Caco-2 (cell line): ENCODE data around the gene MROH2B. TPM values are rescaled to one million over a fixed set of nuclear protein-coding genes. Genes with fewer than 3 reads are reported as not detected.
"Not testable (repeated sequence)": the region's sequence is repeated elsewhere in the genome, so short reads cannot be mapped to it uniquely, and the experiment has no call there.

Source experiments
- BruUV-seq: library from RNA; stranded (reverse); fragments of 400-500 nt; replicated peaks from 2 replicates; lab custom pipeline; 2021; lab: Mats Ljungman, UMichigan
- CTCF ChIA-PET: fragments of 300-600 bp; sonication (Branson Sonifier 250); formaldehyde crosslinking; loops from one replicate; lab custom pipeline; 2022; ENCODE audit warnings: antibody characterized with exemption; lab: Charles Lee
- POLR2A ChIA-PET: fragments of 300-600 bp; sonication (Branson Sonifier 250); formaldehyde crosslinking; loops from one replicate; lab custom pipeline; 2022; ENCODE audit warnings: antibody characterized with exemption; lab: Charles Lee
- DNase-seq, 2 experiments: peaks; one replicate each; pipeline versions ENCODE4 v3.0.0 to v3.0.0-alpha.2; 2020 to 2022
- H3K27me3 ChIP-seq: replicated peaks from 2 replicates; pipeline ENCODE4 v1.6.0; 2011; ENCODE audit warnings: low read length; ENCODE audit not compliant: control insufficient read depth, insufficient read depth
- H3K36me3 ChIP-seq: 2 replicates; pipeline ENCODE4 v1.5.1; 2011; ENCODE audit warnings: low read length; ENCODE audit not compliant: control insufficient read depth, insufficient read depth
- H3K4me1 ChIP-seq: fragments of 250-450 bp; sonication (Bioruptor Pico); 2 replicates; pipeline ENCODE4 v1.5.1; 2020; ENCODE audit warnings: mild to moderate bottlenecking
- H3K4me3 ChIP-seq: 2 replicates; pipeline ENCODE4 v1.5.1; 2011; ENCODE audit warnings: low read depth, mild to moderate bottlenecking, control low read depth, low read length
- H3K9me3 ChIP-seq: fragments of 250-450 bp; sonication (Bioruptor Pico); 2 replicates; pipeline ENCODE4 v1.5.1; 2020; ENCODE audit warnings: mild to moderate bottlenecking, moderate library complexity
- H3K27ac Mint-ChIP-seq: one replicate; pipeline ENCODE4 v1.8.0; 2022; ENCODE audit warnings: mixed read lengths; ENCODE audit not compliant: unreplicated experiment
- H3K27me3 Mint-ChIP-seq: one replicate; pipeline ENCODE4 v1.8.0; 2022; ENCODE audit warnings: mixed read lengths; ENCODE audit not compliant: insufficient read depth, unreplicated experiment
- H3K36me3 Mint-ChIP-seq: one replicate; pipeline ENCODE4 v1.8.0; 2022; ENCODE audit warnings: mild to moderate bottlenecking, mixed read lengths; ENCODE audit not compliant: insufficient read depth, unreplicated experiment
- H3K4me1 Mint-ChIP-seq: one replicate; pipeline ENCODE4 v1.8.0; 2022; ENCODE audit warnings: low read depth, mixed read lengths; ENCODE audit not compliant: unreplicated experiment
- H3K4me3 Mint-ChIP-seq: one replicate; pipeline ENCODE4 v1.8.0; 2022; ENCODE audit warnings: mild to moderate bottlenecking, moderate library complexity, mixed read lengths; ENCODE audit not compliant: unreplicated experiment
- H3K9me3 Mint-ChIP-seq: one replicate; pipeline ENCODE4 v1.8.0; 2022; ENCODE audit warnings: mixed read lengths; ENCODE audit not compliant: unreplicated experiment
- intact Hi-C: fragments of 100-400 bp; cut with micrococcal nuclease; formaldehyde crosslinking; loops from one replicate; pipeline ENCODE4 v1.10.0; 2022; ENCODE audit not compliant: unreplicated experiment
- total RNA-seq: library from RNA; stranded (reverse); gene quantifications from 2 replicates; pipeline ENCODE4 v1.2.3, GENCODE V29; 2022
- TF ChIP-seq, protein P1 (sequence below), 2 experiments: fragments of 200-600 bp in 1 of 2; IDR thresholded peaks; 1 replicate in 1 of 2; 2 replicates in 1 of 2; pipeline versions ENCODE4 v1.5.1 to v1.8.0; 2011 to 2022; ENCODE audit warnings: antibody characterized with exemption in 1 of 2, control low read depth in 1 of 2, inconsistent platforms in 1 of 2, low read depth in 1 of 2, low read length in 1 of 2, mild to moderate bottlenecking in 1 of 2, moderate library complexity in 1 of 2; ENCODE audit not compliant: insufficient read depth in 1 of 2, severe bottlenecking in 1 of 2, unreplicated experiment in 1 of 2

Gene MROH2B
- total RNA-seq, 1 experiment from 2014 or later: not detected

DNA sequence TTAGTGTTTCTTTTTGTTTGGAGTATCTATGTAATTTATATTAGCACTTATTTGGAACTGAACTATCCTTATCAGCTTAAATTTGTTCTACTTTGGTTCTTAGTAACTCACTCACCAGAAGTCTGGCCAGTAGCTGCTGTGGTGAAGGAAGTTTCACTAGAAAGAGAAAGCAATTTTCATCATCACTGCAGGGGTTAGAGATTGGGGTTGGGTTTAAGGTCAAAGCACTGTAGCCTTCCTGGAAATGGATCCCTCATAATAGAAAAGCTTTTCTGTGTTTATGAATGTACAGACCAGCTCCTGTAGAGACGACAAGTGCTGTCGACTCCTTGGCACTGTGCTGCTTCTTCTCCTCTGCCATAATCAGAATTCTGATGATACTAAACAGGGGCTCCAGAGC lies 22.2 kb downstream of the MROH2B start:
- BruUV-seq: no TSS peak
- no peak overlapping the region for H3K4me3 Mint-ChIP-seq
- intact Hi-C loops: no loop called here
- no peaks in the 10 kb centered on the region for H3K9me3 Mint-ChIP-seq
- no peaks in the 10 kb centered on the region for H3K36me3 Mint-ChIP-seq
- H3K4me1 ChIP-seq: no peaks in the 10 kb centered on the region
- H3K36me3 ChIP-seq: no peaks in the 10 kb centered on the region
- no peak for DNase-seq
- H3K27me3 Mint-ChIP-seq: peaks cover 4% of the 10 kb centered on the region
- no peak overlapping the region for H3K4me3 ChIP-seq
- ChIA-PET CTCF (no interaction called here), POLR2A (no interaction called here)
- H3K27me3 ChIP-seq: no peaks in the 10 kb centered on the region
- H3K27ac Mint-ChIP-seq: no peak overlapping the region
- H3K4me1 Mint-ChIP-seq: no peaks in the 10 kb centered on the region
- TF ChIP-seq, protein P1, sequence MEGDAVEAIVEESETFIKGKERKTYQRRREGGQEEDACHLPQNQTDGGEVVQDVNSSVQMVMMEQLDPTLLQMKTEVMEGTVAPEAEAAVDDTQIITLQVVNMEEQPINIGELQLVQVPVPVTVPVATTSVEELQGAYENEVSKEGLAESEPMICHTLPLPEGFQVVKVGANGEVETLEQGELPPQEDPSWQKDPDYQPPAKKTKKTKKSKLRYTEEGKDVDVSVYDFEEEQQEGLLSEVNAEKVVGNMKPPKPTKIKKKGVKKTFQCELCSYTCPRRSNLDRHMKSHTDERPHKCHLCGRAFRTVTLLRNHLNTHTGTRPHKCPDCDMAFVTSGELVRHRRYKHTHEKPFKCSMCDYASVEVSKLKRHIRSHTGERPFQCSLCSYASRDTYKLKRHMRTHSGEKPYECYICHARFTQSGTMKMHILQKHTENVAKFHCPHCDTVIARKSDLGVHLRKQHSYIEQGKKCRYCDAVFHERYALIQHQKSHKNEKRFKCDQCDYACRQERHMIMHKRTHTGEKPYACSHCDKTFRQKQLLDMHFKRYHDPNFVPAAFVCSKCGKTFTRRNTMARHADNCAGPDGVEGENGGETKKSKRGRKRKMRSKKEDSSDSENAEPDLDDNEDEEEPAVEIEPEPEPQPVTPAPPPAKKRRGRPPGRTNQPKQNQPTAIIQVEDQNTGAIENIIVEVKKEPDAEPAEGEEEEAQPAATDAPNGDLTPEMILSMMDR (IDR thresholded peaks at IDR 0.05; ENCODE audit: insufficient read depth in 1 of 2, low read depth in 1 of 2, low read length in 1 of 2, severe bottlenecking in 1 of 2, unreplicated experiment in 1 of 2): no peak
- no peaks in the 10 kb centered on the region for H3K9me3 ChIP-seq

DNA sequence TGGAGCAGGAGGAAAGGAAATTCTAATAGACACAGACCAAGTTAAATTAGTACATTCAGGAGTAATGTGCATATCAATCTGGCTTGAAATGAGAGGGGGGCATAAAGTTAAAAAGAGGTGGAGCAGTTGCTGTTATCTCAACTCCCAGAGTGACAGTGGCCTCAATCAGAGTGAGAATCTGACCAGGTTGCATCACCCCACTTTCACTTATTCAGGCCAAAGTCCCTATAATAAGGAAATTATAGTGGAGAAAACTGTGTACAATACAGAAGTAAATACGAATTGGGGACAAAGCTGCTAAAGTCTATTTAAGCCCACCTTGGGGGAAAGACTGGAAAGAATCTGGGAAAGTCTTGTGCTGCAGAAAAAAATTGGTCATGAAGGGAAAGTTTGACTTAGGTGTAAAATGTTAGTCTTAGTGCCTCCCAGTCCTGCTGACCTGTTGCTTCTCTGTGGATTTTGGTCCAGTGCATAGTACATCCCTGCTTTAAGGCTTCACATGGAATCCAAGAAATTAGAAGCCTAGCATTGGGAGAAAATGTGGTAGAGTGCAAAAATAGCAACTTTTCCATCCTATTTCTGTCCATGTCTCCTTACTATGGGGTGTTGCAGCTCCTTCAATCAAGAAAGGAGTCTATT lies 27.9 kb downstream of the MROH2B start:
- Mint-ChIP-seq H3K4me3 (no peak overlapping the region), H3K27me3 (peaks cover 4% of the 10 kb centered on the region), H3K9me3 (no peaks in the 10 kb centered on the region), H3K36me3 (no peaks in the 10 kb centered on the region), H3K27ac (no peak overlapping the region), H3K4me1 (no peaks in the 10 kb centered on the region)
- Histone ChIP-seq H3K4me1 (no peaks in the 10 kb centered on the region), H3K27me3 (no peaks in the 10 kb centered on the region), H3K9me3 (no peaks in the 10 kb centered on the region), H3K36me3 (no peaks in the 10 kb centered on the region), H3K4me3 (no peak overlapping the region)
- ChIA-PET CTCF (no interaction called here), POLR2A (no interaction called here)
- DNase-seq: no peak
- no TSS peak for BruUV-seq
- intact Hi-C loops: no loop called here
- TF ChIP-seq, protein P1 (IDR thresholded peaks at IDR 0.05; ENCODE audit: insufficient read depth in 1 of 2, low read depth in 1 of 2, low read length in 1 of 2, severe bottlenecking in 1 of 2, unreplicated experiment in 1 of 2): no peak

DNA sequence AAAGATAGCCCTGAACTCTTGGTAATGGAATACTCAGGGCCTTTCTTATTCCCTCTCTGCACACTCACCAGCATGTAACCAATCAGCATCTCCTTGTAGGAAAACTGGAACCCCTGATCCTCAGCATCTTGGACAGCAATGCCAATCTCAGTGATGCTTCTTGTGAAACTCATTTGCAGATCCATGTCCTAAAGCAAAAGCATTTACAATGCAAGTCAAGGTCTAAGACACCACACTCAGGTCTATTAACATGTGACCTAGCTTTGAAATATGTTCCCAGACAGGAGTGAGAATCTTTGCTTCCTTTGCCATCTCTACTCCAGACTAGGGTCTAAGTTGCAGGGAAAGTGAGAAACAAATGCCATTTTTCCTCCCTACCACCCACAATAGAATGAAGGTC lies 38.2 kb downstream of the MROH2B start:
- Mint-ChIP-seq H3K27ac (no peak overlapping the region), H3K36me3 (no peaks in the 10 kb centered on the region), H3K4me3 (no peak overlapping the region), H3K4me1 (no peaks in the 10 kb centered on the region), H3K9me3 (peaks cover 11% of the 10 kb centered on the region), H3K27me3 (peaks cover 8% of the 10 kb centered on the region)
- TF ChIP-seq, protein P1 (IDR thresholded peaks at IDR 0.05; ENCODE audit: insufficient read depth in 1 of 2, low read depth in 1 of 2, low read length in 1 of 2, severe bottlenecking in 1 of 2, unreplicated experiment in 1 of 2): no peak
- Histone ChIP-seq H3K27me3 (no peaks in the 10 kb centered on the region), H3K4me1 (no peaks in the 10 kb centered on the region), H3K9me3 (0 out of 2 replicates have a peak, but pooled peaks cover 3% of the 10 kb centered on the region), H3K36me3 (no peaks in the 10 kb centered on the region), H3K4me3 (no peak overlapping the region)
- POLR2A ChIA-PET: interaction anchor here (0.6 kb wide), 1 partner anchor 21 kb away, joined by 4 read pairs; no protein-coding TSS in a partner anchor
- CTCF ChIA-PET: no interaction called here
- BruUV-seq: no TSS peak
- DNase-seq: no peak
- intact Hi-C loops: no loop called here

DNA sequence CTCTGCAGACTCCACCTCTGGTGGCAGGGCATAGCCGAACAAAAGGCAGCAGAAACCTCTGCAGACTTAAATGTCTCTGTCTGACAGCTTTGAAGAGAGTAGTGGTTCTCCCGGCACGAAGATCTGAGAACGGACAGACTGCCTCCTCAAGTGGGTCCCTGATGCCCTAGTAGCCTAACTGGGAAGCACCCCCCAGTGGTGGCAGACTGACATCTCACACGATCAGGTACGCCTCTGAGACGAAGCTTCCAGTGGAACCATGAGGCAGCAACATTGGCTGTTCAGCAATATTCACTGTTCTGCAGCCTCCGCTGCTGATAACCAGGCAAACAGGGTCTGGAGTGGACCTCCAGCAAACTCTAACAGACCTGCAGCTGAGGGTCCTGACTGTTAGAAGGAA lies 48.5 kb downstream of the MROH2B start:
- H3K36me3 ChIP-seq, H3K4me1 Mint-ChIP-seq, H3K4me3 ChIP-seq, BruUV-seq, DNase-seq, H3K27ac Mint-ChIP-seq, H3K9me3 ChIP-seq, H3K36me3 Mint-ChIP-seq, H3K4me1 ChIP-seq, H3K27me3 ChIP-seq, H3K4me3 Mint-ChIP-seq, intact Hi-C loops, H3K9me3 Mint-ChIP-seq, POLR2A ChIA-PET: not testable (repeated sequence)
- peaks cover 10% of the 10 kb centered on the region for H3K27me3 Mint-ChIP-seq
- CTCF ChIA-PET: interaction anchor here (0.6 kb wide), 1 partner anchor 11 kb away, joined by 6 read pairs; no protein-coding TSS in a partner anchor
